Measurements from ENCODE around the gene ZMYM3. TPM values are rescaled to one million over a fixed set of nuclear protein-coding genes. Genes with fewer than 3 reads are reported as not detected.

Gene ZMYM3
- total RNA-seq, 4 donors from 2014 or later, result 9.9 to 19.0 (median 16.8) TPM

GRCh38 chrX:71199252-71200008 is 54.5 kb downstream of the ZMYM3 start:
- WGBS, result 83% methylated on average over 7 of the region's 7 CpGs
- no peak overlapping the region for H3K27ac ChIP-seq (replicated peaks in 1 of 4)
- H3K27me3 ChIP-seq, result no peaks in the 10 kb centered on the region
- H3K4me3 ChIP-seq, result no peak overlapping the region
- no peaks in the 10 kb centered on the region for H3K4me1 ChIP-seq
- no peak for DNase-seq (ENCODE audit: extremely low spot score)
- no peaks in the 10 kb centered on the region for H3K9me3 ChIP-seq
- no peak for TF ChIP-seq POLR2AphosphoS5 (IDR thresholded peaks at IDR 0.05)
- no peak for TF ChIP-seq CTCF (IDR thresholded peaks at IDR 0.05)
- TF ChIP-seq POLR2A (IDR thresholded peaks at IDR 0.05; ENCODE audit: low read depth), result no peak
- no peak for TF ChIP-seq EP300 (IDR thresholded peaks at IDR 0.05)
- intact Hi-C loops (cut with DNase I), result no loop called here
- no peaks in the 10 kb centered on the region for H3K36me3 ChIP-seq

DNA sequence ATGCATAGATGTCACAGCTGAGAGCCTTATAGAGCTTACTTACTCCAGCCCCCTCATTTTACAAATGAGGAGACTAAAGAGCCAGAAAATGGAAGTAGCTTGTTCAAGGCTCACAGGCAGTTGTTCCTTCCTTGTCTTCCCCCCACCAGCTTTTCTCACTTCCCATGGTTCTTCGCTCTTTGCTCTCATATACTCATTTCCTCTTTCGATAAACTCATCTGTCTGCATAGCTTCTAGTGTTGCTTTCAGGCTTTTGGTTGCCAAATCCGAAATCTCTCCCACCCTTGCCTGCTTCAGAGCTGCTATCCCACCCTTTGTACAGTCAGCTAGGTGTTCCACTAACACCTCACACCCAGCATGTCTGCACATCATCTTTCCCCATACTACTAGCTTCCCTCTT is 55.9 kb downstream of the ZMYM3 start:
- DNase-seq (ENCODE audit: extremely low spot score), result no peak
- H3K36me3 ChIP-seq, result no peaks in the 10 kb centered on the region
- intact Hi-C loops (cut with DNase I), result no loop called here
- H3K9me3 ChIP-seq, result no peaks in the 10 kb centered on the region
- no peaks in the 10 kb centered on the region for H3K4me1 ChIP-seq
- H3K27ac ChIP-seq (replicated peaks in 1 of 4), result no peak overlapping the region
- H3K27me3 ChIP-seq, result no peaks in the 10 kb centered on the region
- H3K4me3 ChIP-seq, result peak overlapping the region in 1 of 4 donors; percentile 31
- no peak for TF ChIP-seq POLR2AphosphoS5 (IDR thresholded peaks at IDR 0.05)
- TF ChIP-seq EP300 (IDR thresholded peaks at IDR 0.05), result no peak
- TF ChIP-seq POLR2A (IDR thresholded peaks at IDR 0.05; ENCODE audit: low read depth), result no peak
- TF ChIP-seq CTCF (IDR thresholded peaks at IDR 0.05), result no peak
- WGBS, result 58% methylated on average over 3 of the region's 3 CpGs

GRCh38 chrX:71195964-71196649 is 57.8 kb downstream of the ZMYM3 start:
- 81% methylated on average over 4 of the region's 4 CpGs for WGBS

DNA sequence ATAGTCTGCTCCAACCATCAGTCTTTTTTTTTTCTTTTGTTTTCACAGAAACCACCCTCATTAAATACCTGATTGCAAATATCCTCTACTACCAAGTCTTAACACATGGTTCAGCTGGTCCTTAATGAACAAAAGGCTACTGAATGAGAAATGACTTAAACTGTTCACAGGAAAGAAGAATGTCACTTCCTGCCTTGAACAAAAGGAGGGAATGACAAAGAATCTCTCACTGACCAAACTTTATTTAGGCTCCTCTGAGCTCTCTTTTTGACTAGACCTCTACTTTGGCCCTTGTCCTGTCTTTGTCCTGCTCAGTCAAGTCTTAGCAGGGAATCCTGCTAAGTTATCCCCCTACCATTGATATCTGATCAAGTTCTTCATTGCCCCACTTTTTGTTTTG is 62.7 kb downstream of the ZMYM3 start:
- H3K4me1 ChIP-seq, result no peaks in the 10 kb centered on the region
- no peak for DNase-seq (ENCODE audit: extremely low spot score)
- TF ChIP-seq CTCF (IDR thresholded peaks at IDR 0.05) (no peak), POLR2AphosphoS5 (IDR thresholded peaks at IDR 0.05) (no peak), POLR2A (IDR thresholded peaks at IDR 0.05; ENCODE audit: low read depth) (no peak), EP300 (IDR thresholded peaks at IDR 0.05) (no peak)
- no peaks in the 10 kb centered on the region for H3K27me3 ChIP-seq
- H3K9me3 ChIP-seq, result no peaks in the 10 kb centered on the region
- no peak overlapping the region for H3K4me3 ChIP-seq
- intact Hi-C loops (cut with DNase I), result no loop called here
- H3K27ac ChIP-seq (replicated peaks in 1 of 4), result no peak overlapping the region
- no peaks in the 10 kb centered on the region for H3K36me3 ChIP-seq

More at GRCh38 chrX:71195964-71196649, 57.8 kb downstream of the ZMYM3 start:
- Histone ChIP-seq H3K27ac (replicated peaks in 1 of 4) (no peak overlapping the region), H3K4me1 (no peaks in the 10 kb centered on the region), H3K36me3 (no peaks in the 10 kb centered on the region), H3K9me3 (no peaks in the 10 kb centered on the region), H3K27me3 (no peaks in the 10 kb centered on the region), H3K4me3 (no peak overlapping the region)
- intact Hi-C loops (cut with DNase I), result no loop called here
- DNase-seq (ENCODE audit: extremely low spot score), result no peak
- TF ChIP-seq CTCF (IDR thresholded peaks at IDR 0.05) (no peak), POLR2AphosphoS5 (IDR thresholded peaks at IDR 0.05) (no peak), POLR2A (IDR thresholded peaks at IDR 0.05; ENCODE audit: low read depth) (no peak), EP300 (IDR thresholded peaks at IDR 0.05) (no peak)

Other genes starting within 250 kb of the ZMYM3 start
- gene SNX12, start 185.8 kb downstream of the ZMYM3 start, total RNA-seq, result 10 to 100 TPM; 41.9 to 85.1 (median 64.8) TPM
- gene FOXO4, start 158.3 kb downstream of the ZMYM3 start, total RNA-seq, result 10 to 100 TPM; 28.2 to 45.0 (median 35.3) TPM
- not detected for gene CXorf65, start 147.4 kb downstream of the ZMYM3 start, total RNA-seq
- gene IL2RG, start 142.6 kb downstream of the ZMYM3 start, total RNA-seq, result 1 to 10 TPM; 1.1 to 7.9 (median 4.3) TPM
- gene MED12, start 135.5 kb downstream of the ZMYM3 start, total RNA-seq, result 10 to 100 TPM; 23.7 to 34.2 (median 28.2) TPM
- 1 to 10 TPM; 1.2 to 2.8 (median 2.4) TPM for gene NLGN3, start 109.3 kb downstream of the ZMYM3 start, total RNA-seq
- gene GJB1, start 30.9 kb downstream of the ZMYM3 start, total RNA-seq, result under 1 TPM in 1 of 4 donors, not detected in 3; 0.19 TPM
- 100 to 1,000 TPM; 191 to 237 (median 235) TPM for gene NONO, start 29.5 kb upstream of the ZMYM3 start, total RNA-seq
- gene ITGB1BP2, start 47.6 kb upstream of the ZMYM3 start, total RNA-seq, result 10 to 100 TPM; 12.0 to 35.7 (median 22.2) TPM
- gene TAF1, start 112.2 kb upstream of the ZMYM3 start, total RNA-seq, result 10 to 100 TPM; 34.3 to 59.4 (median 41.4) TPM